ENCODE data around the gene TPK1. TPM values are rescaled to one million over a fixed set of nuclear protein-coding genes. Genes with fewer than 3 reads are reported as not detected.

The TPK1 gene
- total and polyA plus RNA-seq, 8 donors: 1.8 to 13.0 (median 4.3) TPM

DNA sequence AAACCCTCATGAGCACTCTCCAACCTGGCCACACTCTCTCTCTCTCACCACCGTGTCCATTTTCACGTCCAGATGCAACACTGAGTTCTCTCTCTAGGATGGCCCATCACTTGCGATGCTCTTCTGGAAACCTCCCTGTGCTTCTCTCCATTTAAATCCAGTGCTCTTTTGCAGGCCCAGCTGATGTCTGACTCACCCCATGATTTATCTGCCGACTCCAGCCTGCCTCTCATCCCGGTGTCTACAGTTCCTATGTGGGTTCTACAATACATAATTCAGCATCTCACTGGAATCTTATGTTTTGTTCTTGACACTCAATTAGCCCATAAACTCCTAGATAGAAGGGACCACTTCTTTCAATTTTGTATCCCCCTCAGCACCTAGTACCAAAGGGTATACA lies 5.0 kb downstream of the TPK1 start:
- peaks cover 0 to 22% (median 6%) of the 10 kb centered on the region in 4 donors for H3K4me1 ChIP-seq
- H3K36me3 ChIP-seq: no peaks in the 10 kb centered on the region
- TF ChIP-seq POLR2A (IDR thresholded peaks at IDR 0.05) (no peak), POLR2AphosphoS5 (IDR thresholded peaks at IDR 0.05) (no peak), EP300 (IDR thresholded peaks at IDR 0.05) (no peak)
- no peak for DNase-seq
- no peak overlapping the region for H3K27ac ChIP-seq
- H3K9me3 ChIP-seq: no peaks in the 10 kb centered on the region
- 90 to 95% (median 95%) methylated on average over 5 of the region's 5 CpGs for WGBS, 5 donors
- no peaks in the 10 kb centered on the region for H3K27me3 ChIP-seq
- intact Hi-C loops (cut with DNase I; ENCODE audit: low total_unique reads): no loop called here
- H3K4me3 ChIP-seq: no peak overlapping the region

- 58 to 78% (median 73%) methylated on average over 2 of the region's 2 CpGs for WGBS, 5 donors
- intact Hi-C loops (cut with DNase I; ENCODE audit: low total_unique reads): no loop called here
- Histone ChIP-seq H3K4me1 (peaks cover 0 to 22% (median 6%) of the 10 kb centered on the region in 4 donors), H3K27ac (no peak overlapping the region), H3K36me3 (no peaks in the 10 kb centered on the region), H3K4me3 (no peak overlapping the region), H3K9me3 (no peaks in the 10 kb centered on the region), H3K27me3 (no peaks in the 10 kb centered on the region)
- DNase-seq: peak in 1 of 2 donors; percentile 20
- TF ChIP-seq POLR2A (IDR thresholded peaks at IDR 0.05) (no peak), EP300 (IDR thresholded peaks at IDR 0.05) (no peak), POLR2AphosphoS5 (IDR thresholded peaks at IDR 0.05) (no peak)
- TF ChIP-seq, protein P1, sequence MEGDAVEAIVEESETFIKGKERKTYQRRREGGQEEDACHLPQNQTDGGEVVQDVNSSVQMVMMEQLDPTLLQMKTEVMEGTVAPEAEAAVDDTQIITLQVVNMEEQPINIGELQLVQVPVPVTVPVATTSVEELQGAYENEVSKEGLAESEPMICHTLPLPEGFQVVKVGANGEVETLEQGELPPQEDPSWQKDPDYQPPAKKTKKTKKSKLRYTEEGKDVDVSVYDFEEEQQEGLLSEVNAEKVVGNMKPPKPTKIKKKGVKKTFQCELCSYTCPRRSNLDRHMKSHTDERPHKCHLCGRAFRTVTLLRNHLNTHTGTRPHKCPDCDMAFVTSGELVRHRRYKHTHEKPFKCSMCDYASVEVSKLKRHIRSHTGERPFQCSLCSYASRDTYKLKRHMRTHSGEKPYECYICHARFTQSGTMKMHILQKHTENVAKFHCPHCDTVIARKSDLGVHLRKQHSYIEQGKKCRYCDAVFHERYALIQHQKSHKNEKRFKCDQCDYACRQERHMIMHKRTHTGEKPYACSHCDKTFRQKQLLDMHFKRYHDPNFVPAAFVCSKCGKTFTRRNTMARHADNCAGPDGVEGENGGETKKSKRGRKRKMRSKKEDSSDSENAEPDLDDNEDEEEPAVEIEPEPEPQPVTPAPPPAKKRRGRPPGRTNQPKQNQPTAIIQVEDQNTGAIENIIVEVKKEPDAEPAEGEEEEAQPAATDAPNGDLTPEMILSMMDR (IDR thresholded peaks at IDR 0.05): no peak
Measured at GRCh38 chr7:144830024-144830785, 5.6 kb downstream of the TPK1 start.

DNA sequence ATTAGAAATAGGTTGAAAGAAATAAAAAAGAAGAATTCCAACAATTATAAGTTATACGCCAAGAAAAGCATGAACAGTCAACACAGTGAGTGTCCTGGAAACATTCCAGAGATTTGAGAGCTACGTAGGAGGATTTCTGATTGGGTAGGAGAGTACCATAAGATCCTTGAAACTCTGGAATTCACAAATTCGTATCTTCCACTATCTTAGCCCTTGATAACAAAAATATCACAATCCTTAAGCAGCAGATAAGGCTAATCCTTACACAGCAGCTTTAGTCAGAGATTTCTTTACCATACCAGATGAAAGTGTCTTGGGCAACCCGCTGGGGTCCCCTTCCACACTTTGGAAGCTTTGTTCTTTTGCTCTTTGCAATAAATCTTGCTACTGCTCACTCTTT lies 8.2 kb downstream of the TPK1 start:
- 45 to 52% (median 50%) methylated on average over 4 of the region's 4 CpGs for WGBS, 5 donors
- Histone ChIP-seq H3K27ac (no peak overlapping the region), H3K27me3 (no peaks in the 10 kb centered on the region), H3K36me3 (no peaks in the 10 kb centered on the region), H3K4me3 (no peak overlapping the region), H3K4me1 (peaks cover 0 to 2% (median 0%) of the 10 kb centered on the region in 4 donors), H3K9me3 (no peaks in the 10 kb centered on the region)
- peak in 1 of 2 donors; percentile 37 for DNase-seq
- TF ChIP-seq EP300 (IDR thresholded peaks at IDR 0.05) (no peak), POLR2AphosphoS5 (IDR thresholded peaks at IDR 0.05) (no peak), POLR2A (IDR thresholded peaks at IDR 0.05) (no peak)
- TF ChIP-seq, protein P1 (IDR thresholded peaks at IDR 0.05): no peak
- intact Hi-C loops (cut with DNase I; ENCODE audit: low total_unique reads): no loop called here

GRCh38 chr7:144826208-144826607 lies 9.6 kb downstream of the TPK1 start:
- no peak for DNase-seq
- no peak overlapping the region for H3K4me3 ChIP-seq
- no peaks in the 10 kb centered on the region for H3K4me1 ChIP-seq
- H3K27ac ChIP-seq: no peak overlapping the region
- H3K27me3 ChIP-seq: no peaks in the 10 kb centered on the region
- intact Hi-C loops (cut with DNase I; ENCODE audit: low total_unique reads): no loop called here
- H3K9me3 ChIP-seq: no peaks in the 10 kb centered on the region
- no peak for TF ChIP-seq POLR2A (IDR thresholded peaks at IDR 0.05)
- TF ChIP-seq POLR2AphosphoS5 (IDR thresholded peaks at IDR 0.05): no peak
- TF ChIP-seq, protein P1 (IDR thresholded peaks at IDR 0.05): no peak
- no peak for TF ChIP-seq EP300 (IDR thresholded peaks at IDR 0.05)
- no peaks in the 10 kb centered on the region for H3K36me3 ChIP-seq

DNA sequence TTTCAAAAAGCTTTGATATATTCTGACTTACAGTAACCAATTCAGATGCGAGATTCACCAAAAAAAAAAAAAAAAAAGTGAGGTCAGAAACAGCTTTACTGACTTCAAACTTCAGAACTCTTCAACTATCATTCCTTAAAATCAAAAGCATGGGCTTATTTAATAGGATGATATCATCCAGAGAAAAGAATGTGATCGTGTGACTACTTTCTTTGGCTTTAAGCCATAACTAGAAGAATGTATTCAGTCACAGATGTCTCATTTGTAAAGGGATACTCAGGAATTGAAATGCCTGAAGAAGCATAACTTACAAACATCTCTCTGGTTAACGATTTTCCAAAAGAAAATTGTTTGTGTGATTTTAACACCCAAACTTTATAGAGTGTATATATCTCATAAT lies 11.5 kb downstream of the TPK1 start:
- H3K4me1 ChIP-seq: no peaks in the 10 kb centered on the region
- no peaks in the 10 kb centered on the region for H3K36me3 ChIP-seq
- TF ChIP-seq EP300 (IDR thresholded peaks at IDR 0.05) (no peak), POLR2A (IDR thresholded peaks at IDR 0.05) (no peak), POLR2AphosphoS5 (IDR thresholded peaks at IDR 0.05) (no peak)
- TF ChIP-seq, protein P1 (IDR thresholded peaks at IDR 0.05): no peak
- no peaks in the 10 kb centered on the region for H3K27me3 ChIP-seq
- no peak overlapping the region for H3K4me3 ChIP-seq
- intact Hi-C loops (cut with DNase I; ENCODE audit: low total_unique reads): no loop called here
- 55 to 71% (median 64%) methylated on average over 3 of the region's 3 CpGs for WGBS, 5 donors
- H3K27ac ChIP-seq: no peak overlapping the region
- H3K9me3 ChIP-seq: no peaks in the 10 kb centered on the region
- peak in 1 of 2 donors; percentile 16 for DNase-seq
